ENCODE results near the gene KCNMA1.

Gene KCNMA1

DNA sequence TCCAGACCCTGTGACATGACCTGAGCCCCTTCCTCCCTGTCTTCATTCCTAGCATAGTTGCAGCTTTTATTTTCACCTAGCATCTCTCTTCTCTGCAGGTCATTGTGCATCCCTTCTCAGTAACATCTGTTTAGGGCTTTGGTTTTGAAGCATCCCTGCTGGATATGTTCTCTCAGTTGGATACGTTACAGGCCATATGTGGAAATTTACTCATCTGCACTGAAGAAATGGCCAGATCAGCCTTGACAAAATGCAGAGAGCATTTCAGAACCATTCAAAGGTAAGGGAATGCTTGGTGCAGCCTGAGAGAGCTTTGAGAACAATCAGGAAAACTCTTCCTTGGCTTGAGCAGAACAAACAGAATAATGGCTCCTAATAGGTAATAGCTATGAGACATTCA, 647.0 kb downstream of the KCNMA1 start:
- DNase-seq, result no peak

DNA sequence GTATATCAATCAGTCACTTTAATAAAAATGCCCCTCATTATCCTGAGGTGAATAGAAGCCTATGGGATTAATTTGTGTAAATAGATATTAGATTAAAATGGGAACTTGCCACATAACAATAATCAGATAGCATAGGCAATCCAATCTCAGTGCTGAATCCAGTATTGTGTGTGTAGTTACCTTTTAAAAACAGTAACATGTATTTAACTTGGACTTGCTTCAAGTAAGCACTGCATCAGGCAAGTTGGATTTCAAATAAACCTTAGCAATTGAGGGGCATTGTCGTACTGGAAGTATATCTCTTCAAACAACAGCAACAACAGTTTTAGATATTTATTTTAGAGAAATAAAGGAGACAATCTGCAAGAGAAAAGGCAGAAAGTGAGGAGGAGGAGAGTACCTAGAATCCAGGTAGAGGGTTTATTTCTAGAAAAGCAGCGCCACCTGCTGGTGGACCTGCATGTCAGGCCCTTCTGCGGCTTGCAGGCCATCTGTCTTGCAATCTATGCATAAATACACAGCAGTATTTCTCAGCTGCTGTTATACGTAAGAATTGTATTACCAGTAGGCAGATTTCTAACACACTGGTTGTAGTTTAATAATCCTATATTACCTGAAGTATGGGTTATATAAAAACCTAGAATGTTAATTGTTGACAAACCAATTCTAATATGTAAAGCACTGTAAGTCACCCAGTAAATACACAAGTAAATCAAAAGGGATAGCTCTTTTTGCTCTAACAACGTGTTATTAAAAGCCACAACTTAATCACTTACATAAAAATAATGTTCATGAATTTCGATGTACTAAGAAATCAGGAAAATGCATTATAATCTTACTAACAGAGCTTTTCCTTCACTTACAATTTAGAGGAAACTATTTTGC, 652.8 kb downstream of the KCNMA1 start:
- peak; percentile 25 for DNase-seq

DNA sequence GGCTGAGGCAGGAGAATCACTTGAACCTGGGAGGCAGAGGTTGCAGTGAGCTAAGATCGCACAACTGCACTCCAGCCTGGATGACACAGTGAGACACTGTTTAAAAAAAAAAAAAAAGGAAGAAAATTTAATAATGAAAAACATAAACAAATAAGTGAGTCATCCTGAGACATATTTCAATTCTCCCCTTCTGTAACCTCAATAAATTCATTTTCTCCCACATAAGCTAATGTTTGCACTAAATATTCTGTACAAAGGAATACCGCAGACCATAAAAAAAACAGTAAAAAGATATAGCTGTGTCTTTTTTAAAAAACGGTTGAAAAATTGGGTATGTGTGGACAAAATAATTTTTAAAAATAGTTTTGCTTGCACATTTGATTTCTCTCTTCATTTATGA, 654.0 kb downstream of the KCNMA1 start:
- DNase-seq, result no peak

DNA sequence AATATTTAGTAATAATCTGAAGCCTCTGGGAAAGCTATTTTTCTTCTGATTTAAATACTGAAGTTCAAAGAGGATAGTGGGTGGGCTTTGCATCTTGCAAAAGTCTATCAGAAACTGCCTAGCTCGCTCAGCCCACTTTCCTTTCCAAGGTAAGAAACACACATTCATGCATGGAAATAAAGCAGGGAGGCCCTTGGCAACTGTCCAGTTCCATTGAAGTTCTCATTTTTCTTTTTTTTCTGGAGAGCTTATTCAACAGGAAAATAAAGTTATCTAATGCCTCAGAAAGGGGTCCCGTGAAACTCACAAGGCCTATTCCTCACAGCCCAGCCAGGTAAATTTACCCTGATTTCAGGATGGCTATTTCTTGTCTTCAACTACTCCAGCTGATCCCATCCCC, 654.9 kb downstream of the KCNMA1 start:
- no peak for DNase-seq

DNA sequence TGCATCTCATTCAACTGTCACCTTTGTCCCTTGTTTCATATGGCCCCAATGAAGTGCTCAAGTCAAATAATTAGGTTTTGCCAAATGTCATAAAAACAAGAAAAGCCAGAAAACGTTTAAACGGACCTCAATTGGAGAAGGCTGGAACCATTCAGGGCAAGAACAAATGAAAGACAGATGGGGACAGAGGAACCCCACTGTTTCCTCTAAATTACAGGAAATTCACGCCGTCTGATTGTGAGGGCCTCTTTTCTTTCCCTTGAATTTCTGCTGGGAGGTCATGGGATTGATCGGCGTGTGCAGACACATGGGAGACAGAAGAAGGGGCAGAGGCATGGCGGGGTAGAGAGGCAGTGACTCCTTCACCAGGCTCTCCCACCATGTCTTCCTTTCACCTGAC, 656.4 kb downstream of the KCNMA1 start:
- DNase-seq, result no peak

DNA sequence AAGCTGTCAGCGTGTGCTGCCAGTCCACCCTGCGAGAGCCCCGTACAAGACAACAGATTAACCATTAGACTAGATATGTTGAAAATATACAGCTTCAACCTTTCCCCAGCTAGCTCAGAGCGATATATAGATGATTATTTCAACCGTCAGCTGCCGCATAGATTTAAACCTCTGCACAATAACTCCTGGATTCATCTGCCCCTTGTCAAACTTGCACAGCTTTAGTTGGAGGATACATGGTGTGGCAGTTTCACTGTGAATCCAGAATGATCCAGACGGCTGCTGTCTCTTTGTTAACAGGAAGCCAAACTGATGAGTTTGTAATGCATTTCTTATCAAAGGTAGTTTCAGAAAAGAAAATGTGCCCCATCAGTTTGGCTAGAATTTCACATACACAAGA, 659.7 kb downstream of the KCNMA1 start:
- no peak for DNase-seq

DNA sequence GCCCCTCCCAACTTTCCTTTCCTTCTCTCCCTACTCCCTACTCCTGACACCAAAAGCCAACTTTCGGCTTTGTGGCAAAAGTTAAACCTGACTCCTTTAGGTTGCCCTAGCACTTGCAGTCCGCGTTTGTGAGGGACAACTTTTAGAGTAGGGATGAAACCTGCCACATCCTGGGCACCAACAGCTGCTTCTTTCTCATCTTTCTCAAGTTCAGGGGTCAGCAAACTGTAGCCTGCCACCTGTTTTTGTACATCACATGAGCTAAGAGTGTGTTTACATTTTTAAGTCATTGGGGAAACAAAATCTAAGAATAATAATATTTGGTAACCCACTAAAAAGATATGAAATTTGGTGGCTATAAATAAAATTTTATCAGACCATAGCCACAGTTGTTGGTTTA, 660.6 kb downstream of the KCNMA1 start:
- no peak for DNase-seq

DNA sequence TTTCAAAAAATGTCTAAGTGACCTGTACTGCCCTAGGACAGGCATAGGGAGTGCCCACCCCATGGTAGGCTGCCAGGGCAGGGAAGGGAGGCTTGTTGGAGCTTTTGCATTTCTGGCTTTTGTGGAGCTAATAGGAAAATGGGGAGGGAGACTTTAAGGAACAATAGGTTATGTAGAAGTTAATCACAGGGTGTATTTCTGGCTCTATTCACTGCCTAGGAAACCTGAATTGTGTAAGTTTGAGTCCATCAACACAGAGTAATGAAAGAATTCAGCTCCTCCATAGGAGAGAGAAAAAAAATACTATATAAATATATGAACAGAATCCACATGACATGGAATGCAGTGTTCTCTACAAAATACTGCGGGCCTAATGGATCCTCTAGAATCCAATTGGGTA, 661.5 kb downstream of the KCNMA1 start:
- DNase-seq, result no peak

DNA sequence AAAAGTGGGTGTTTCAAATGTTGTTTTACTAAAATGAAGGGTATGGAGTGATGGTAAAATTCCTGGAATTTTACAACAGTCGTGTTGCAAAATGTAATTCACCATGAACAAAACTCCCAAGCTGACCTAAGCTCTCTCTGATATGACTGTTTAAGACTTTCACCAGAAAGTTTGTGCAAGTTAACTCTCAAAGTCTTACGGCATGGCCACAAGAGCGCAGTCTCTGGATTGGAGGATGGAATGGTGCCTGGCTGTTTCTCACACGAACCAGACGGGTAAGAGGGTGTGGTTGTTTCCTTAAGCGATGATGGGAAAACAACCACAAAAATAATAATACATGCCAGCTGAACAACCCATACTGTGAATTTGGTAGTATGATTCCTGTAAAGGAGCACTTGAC, 662.5 kb downstream of the KCNMA1 start:
- DNase-seq, result no peak

DNA sequence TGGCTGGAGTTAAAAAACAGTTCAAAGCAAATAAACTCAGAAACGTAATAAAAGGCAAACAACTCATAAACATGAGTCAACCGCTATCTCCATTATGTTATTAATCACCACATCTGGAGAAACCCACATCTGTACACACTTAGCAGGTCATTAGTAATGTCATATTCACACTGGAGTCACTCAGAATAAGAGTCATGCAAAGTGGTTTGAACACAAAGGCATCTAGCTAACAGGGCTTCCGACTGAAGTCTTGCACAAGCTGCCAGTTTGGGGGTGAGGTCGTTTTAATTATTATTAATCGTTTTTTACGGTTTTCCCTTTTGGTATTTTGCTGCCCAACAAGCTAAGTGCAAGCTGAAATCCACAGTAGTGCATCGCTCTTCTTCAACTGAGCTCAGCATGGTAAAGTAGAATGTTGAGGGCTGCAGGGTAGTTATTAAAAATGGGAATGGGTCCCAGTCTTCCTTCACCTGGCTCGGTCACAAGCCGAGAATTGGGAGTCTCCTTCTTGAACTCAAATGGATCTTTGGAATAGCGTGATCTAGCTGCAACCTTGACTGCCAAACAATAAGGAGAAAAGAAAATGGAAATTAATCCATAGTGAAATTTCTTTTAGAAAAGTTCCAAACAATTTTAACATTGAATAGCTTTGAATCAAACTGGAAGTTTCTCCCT, 663.5 kb downstream of the KCNMA1 start:
- no peak for DNase-seq

DNA sequence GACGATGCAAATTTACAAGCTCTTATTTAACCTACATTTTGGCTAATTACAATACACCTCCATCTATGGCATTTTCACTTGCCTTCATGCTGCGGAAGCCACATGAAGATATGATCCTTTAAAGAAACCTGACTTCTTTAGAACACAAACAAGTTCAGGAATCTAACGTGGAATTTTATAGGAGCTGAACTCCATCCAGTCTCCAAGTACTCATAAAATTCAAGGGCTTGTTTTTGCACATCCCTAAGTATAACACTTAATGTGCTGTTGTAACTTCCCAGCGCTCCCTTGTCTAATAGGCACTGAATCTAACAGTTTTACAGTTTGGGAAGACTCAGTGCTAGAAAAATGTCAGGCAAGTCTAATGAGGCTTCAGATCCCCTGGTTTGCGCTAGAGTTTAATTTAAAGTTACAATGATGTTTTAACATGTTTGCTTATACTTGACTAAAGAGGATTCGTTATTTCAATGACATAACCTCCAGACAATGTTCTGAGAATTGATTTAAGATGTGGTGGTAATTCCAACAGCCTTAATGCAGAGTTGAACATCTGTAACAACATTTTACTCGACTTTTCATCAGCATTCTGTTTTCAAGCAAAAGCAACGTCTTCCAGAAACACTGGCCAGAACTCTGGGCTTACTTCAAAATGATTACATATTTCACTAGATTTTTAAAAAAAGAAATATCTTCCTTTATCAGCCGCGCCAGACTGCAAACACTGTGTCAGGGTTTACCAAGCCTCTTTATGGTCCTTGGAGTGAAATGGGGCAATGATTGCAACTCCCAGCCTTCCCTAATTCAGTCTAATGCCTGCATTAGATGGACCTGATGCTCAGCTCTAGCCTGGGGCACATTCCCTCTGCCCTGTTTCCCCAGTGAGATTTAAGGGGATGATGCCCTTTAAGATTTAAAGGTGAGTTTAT, 664.3 kb downstream of the KCNMA1 start:
- DNase-seq, result no peak

DNA sequence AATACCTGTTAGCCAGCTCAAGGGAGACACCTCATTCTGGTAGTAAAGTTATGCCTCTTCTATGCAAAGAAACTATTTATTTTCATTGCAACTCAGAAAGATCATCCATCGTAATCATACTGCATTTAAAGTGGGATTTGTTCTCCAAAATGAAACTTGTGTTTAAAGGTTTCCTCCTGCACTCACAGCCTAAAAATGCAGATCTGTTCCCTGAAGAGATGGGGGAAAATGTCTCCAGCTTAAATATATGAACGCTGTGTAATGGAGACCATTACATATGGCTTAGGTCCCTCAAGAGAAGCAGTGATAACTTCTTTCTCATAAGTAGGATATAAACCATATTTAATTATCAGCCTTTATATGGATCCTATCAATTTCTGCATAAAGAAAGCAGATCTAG, 665.1 kb downstream of the KCNMA1 start:
- DNase-seq, result no peak

DNA sequence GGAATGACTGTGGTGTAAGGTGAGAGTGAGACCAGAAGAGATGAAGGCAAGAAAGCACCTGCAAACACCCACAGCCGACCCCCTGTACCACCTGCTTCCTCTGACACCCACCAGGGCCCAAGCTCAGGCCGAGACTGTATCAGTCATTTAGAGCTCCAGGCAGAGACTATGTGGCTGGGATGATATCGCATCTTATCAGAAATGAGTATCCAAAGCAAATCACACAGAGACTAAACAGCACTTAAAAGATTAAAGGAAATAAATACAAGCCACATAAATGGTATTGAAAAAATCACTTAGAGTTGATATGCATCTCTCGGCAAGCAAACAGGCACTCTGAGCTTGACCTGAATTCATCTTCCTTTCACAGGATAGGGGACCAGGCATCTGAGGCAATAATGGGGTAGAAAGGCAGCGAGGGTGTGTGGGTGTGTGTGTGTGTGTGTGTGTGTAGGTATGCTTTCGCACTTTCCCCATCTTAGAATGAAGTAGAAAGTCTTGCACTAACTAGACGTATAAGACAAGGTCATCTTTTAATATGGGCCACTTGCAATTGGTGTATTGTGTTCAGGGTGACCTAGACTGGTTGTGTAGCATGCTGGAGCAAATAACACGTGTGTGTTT, 665.9 kb downstream of the KCNMA1 start:
- no peak for DNase-seq

DNA sequence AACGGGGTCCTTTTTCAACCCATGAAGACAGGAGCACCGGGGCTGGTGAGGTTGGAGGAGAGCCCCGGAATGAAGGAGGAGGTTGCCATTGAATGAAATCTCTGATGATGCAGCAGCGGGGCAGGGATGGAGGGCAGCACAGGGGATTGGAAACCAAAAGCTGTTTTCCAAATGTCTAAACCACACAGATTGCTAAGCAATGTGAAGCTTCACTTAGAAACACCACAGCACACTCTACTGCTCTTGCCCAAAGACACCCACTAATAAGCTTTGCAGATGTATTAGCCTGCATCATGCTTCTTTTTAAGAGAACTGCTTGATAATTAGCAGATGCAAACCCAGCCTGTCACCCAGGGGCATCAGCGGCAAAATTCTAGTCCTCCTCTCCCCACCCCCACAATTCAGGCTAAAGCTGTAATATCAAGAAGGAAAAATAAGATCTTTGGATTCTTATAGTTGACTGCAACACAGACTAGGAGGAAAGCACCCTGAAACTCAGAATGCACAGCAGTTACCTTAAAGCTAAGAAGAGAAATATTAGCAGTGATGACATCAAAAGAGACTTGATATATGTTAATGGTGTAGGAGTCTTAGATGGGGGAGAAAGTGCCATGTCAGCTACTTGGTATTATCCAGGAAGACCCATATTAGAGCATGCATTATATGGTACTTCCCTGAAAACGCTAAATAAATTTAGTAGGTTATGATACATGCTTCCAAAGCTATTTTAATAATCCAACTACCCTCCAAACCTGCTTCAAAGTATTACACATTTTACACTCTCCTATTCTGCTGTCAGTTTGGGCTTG, 666.7 kb downstream of the KCNMA1 start:
- DNase-seq, result no peak

DNA sequence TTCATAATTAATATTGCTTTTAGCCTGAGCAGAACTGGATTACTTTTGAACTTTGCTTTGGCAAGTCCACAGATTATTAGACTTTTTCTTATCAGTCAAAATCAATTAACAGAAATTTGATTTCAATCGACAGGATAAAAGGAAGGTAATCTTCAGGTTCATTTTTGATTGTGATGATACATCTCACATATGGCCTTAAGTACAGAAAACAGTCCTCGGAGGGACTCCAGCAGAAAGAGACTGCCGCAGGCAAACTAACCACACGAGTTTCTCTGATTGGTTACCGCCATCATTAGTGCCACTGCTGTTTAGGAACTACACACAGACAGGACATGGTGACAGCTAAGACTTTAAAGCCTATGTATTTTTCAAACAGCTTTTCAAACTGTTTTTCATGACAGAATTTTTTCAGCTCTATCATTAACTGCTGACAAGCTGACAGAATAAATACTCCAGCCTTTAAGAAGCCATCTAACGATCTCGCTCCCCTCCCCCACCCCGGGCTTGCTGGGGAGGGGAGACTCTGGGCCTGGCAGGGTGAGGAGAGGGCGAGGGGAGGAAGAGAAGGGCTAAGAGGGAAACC, 668.2 kb downstream of the KCNMA1 start:
- DNase-seq, result no peak

DNA sequence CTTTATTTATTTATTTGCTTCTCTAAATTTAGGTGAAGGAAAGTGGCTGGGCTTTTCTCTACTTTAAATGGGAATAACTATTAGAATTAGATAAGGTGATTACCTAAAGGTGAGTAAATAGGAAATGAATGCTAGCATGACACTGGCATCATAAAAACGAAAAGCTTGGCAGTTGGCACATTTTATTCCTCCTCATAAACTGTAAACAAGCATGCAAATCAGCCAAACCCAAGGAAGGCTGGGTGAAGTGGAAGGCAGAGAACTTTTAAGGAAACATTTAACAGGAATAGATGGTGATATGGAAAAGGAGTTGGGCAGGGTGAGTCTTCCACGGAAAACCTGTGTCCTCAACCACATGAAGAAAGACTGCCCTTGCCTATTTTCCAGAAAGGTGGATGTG, 669.1 kb downstream of the KCNMA1 start:
- DNase-seq, result no peak

DNA sequence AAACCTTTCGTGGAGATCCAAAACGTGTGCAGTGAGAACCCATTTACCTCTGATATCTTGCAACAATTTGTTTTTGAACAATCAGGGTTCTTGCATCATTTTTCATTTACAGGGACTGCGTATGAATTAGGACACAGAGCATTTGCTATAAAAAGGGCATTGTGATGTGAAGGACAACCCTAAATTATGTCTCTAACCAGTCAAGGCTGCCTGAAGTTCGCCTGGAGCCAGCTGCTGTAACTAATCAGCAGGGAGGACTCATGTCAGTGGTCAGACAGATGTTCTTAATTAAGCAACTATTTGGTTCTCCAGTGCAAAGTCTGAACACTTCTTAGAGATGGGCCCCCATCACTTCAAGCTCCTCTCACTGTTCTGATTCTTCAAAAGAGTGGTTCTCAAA, 674.8 kb downstream of the KCNMA1 start:
- DNase-seq, result no peak

DNA sequence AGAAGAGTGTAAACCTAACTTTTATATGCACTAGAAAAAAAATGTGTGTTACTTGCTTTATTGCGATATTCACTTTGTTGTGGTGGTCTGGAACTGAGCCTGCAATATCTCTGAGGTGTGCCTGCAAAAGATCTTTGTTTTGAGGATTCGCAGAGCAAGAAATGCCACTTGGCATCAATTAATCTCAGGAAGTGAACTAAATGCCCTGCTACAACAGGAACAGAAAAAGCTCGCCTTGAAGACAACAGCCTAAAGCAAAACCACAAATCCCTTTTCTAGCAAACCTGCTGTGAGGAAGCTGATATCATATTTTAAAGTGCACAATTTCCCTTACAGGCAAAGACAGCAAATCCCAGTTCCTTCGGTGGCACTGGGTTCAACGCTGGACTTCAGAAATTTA, 675.8 kb downstream of the KCNMA1 start:
- DNase-seq, result no peak

DNA sequence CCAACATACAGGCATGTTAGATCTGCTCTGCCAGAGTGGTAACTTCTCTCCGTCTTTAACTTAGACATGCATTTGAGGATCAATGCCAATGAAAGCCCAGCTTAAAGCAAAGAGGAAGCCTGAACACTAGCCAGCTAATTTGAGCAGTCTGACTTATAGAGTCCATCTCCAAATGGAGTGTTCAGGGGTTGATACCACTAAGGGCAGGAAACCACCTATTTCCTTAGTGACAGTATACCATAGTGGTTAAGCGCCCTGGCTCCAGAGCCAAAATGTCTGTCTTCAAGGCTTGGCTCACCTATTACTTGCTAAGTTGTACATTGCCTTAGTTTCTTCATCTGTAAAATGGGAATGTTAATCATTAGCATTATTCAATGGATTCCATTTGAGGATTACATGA, 678.5 kb downstream of the KCNMA1 start:
- no peak for DNase-seq

DNA sequence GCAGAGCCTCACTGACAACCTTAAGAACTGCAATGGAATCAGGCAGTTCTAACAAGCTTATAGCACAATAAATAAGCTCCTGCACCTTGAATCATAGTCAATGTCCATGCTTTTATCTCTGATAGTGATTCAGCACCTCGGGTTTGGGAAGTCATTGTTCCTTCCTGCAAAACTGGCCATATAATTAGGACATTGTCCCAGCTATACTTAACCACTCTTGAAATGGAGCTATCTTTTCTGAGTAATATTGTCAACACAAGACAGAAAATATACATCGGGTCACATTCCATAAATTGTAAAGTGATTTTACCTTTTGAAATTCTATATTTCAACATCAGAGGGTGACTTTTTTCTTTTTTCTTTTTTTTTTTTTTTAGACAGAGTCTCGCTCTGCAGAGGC, 682.8 kb downstream of the KCNMA1 start:
- no peak for DNase-seq

DNA sequence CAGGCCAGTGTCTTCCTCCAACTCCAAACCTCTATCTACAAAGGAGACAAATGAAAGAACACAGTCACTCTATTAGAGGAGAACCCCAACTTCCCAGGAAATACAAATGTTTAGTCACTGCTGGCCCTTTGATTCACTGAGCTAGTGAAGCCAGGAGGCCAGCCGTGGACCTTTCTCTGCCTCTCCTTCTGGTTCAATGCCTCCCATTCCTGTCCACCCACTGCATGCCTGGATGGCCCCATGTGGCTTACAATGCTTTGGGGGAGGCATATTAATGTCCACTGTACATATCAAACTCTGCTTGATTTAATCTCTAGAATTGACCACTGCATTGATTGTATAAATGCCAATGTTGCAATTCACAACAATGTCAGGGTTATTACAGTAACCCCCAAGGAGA, 687.3 kb downstream of the KCNMA1 start:
- no peak for DNase-seq

DNA sequence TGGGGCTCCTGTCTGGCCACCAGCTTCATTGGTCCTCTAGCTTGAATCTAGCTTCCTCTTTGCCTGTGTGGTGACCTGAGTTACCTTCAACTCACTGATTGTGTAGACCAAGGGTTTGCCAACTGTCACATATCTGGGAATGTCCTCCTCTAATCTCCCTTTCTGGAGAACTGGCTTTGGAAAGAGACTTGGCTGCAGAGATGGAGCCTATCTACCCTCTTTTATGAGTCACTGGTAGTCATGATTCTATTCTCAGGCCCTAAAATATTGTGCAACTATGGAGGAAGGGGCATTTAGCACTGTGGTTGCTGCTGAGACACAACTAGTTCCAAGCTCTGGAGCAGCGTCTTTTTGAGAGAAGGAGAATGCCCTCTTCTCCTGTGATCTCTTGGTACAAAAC, 691.3 kb downstream of the KCNMA1 start:
- no peak for DNase-seq
